H9 (cell line): Measurements from ENCODE around the gene STH. TPM values are rescaled to one million over a fixed set of nuclear protein-coding genes. Genes with fewer than 3 reads are reported as not detected.
A peak's percentile ranks its signal among the peaks of the same experiment; 100 is the strongest.

Experiments used
- DNase-seq: peaks from one replicate; pipeline ENCODE4 v3.0.0-alpha.2; 2017
- H2AFZ ChIP-seq: one replicate; pipeline ENCODE4 v1.6.1; 2013; ENCODE audit warnings: mild to moderate bottlenecking, low read length, control low read depth, moderate library complexity
- H2AK5ac ChIP-seq: 2 replicates; pipeline ENCODE4 v1.6.1; 2013; ENCODE audit warnings: low read length, control low read depth, mixed read lengths; ENCODE audit not compliant: insufficient read length
- H2BK120ac ChIP-seq: one replicate; pipeline ENCODE4 v1.6.1; 2013; ENCODE audit warnings: low read depth, mild to moderate bottlenecking, low read length, control low read depth, inconsistent platforms; ENCODE audit not compliant: poor library complexity, severe bottlenecking
- H2BK12ac ChIP-seq: 2 replicates; pipeline ENCODE4 v1.6.1; 2013; ENCODE audit warnings: low read length, control low read depth, mixed read lengths, low read depth; ENCODE audit not compliant: insufficient read length
- H2BK15ac ChIP-seq: 2 replicates; pipeline ENCODE4 v1.6.1; 2013; ENCODE audit warnings: low read depth, low read length, control low read depth
- H2BK20ac ChIP-seq: one replicate; pipeline ENCODE4 v1.6.1; 2013; ENCODE audit warnings: low read depth, mild to moderate bottlenecking, low read length, control low read depth, inconsistent platforms; ENCODE audit not compliant: poor library complexity, severe bottlenecking
- H2BK5ac ChIP-seq: 2 replicates; pipeline ENCODE4 v1.6.1; 2013; ENCODE audit warnings: low read length, control low read depth, mixed read lengths; ENCODE audit not compliant: insufficient read length
- H3K14ac ChIP-seq: 2 replicates; pipeline ENCODE4 v1.6.1; 2013; ENCODE audit warnings: low read length, control low read depth; ENCODE audit not compliant: insufficient read depth
- H3K18ac ChIP-seq: 2 replicates; pipeline ENCODE4 v1.6.1; 2013; ENCODE audit warnings: low read depth, mild to moderate bottlenecking, mixed read lengths, low read length, control low read depth; ENCODE audit not compliant: insufficient read length
- H3K23ac ChIP-seq: 2 replicates; pipeline ENCODE4 v1.6.1; 2013; ENCODE audit warnings: low read length, control low read depth, mixed read lengths, low read depth; ENCODE audit not compliant: insufficient read length
- H3K23me2 ChIP-seq: 2 replicates; pipeline ENCODE4 v1.6.1; 2013; ENCODE audit warnings: low read depth, mild to moderate bottlenecking, mixed read lengths, low read length, control low read depth; ENCODE audit not compliant: insufficient read length, poor library complexity, severe bottlenecking
- H3K27ac ChIP-seq: 2 replicates; pipeline ENCODE4 v1.5.1; 2013; ENCODE audit warnings: low read length, control low read depth, mixed read lengths, low read depth; ENCODE audit not compliant: insufficient read length
- H3K27me3 ChIP-seq: 2 replicates; pipeline ENCODE4 v1.6.1; 2013; ENCODE audit warnings: low read length, control low read depth, inconsistent platforms; ENCODE audit not compliant: insufficient read depth
- H3K4ac ChIP-seq: 2 replicates; pipeline ENCODE4 v1.6.1; 2013; ENCODE audit warnings: low read depth, mild to moderate bottlenecking, control low read depth, inconsistent platforms, low read length, moderate library complexity
- H3K4me1 ChIP-seq: 2 replicates; pipeline ENCODE4 v1.6.1; 2013; ENCODE audit warnings: low read length, control low read depth, inconsistent platforms; ENCODE audit not compliant: insufficient read depth
- H3K4me2 ChIP-seq: 2 replicates; pipeline ENCODE4 v1.6.1; 2013; ENCODE audit warnings: low read length, control low read depth, mixed read lengths; ENCODE audit not compliant: insufficient read length, insufficient read depth
- H3K56ac ChIP-seq: 2 replicates; pipeline ENCODE4 v1.6.1; 2013; ENCODE audit warnings: low read depth, mild to moderate bottlenecking, mixed read lengths, low read length, control low read depth; ENCODE audit not compliant: insufficient read length
- H3K79me1 ChIP-seq: 2 replicates; pipeline ENCODE4 v1.6.1; 2013; ENCODE audit warnings: low read depth, mild to moderate bottlenecking, moderate library complexity, low read length, control low read depth, inconsistent platforms; ENCODE audit not compliant: insufficient read depth, poor library complexity, severe bottlenecking
- H3K79me2 ChIP-seq: 2 replicates; pipeline ENCODE4 v1.6.1; 2013; ENCODE audit warnings: low read length, control low read depth, inconsistent platforms; ENCODE audit not compliant: insufficient read depth
- H3K9ac ChIP-seq: 2 replicates; pipeline ENCODE4 v1.6.1; 2013; ENCODE audit warnings: low read length, control low read depth, mixed read lengths; ENCODE audit not compliant: insufficient read length; ENCODE audit errors: extremely low read depth
- H3K9me3 ChIP-seq: one replicate; pipeline ENCODE4 v1.6.1; 2013; ENCODE audit warnings: low read depth, low read length, inconsistent platforms; ENCODE audit not compliant: control insufficient read depth
- H3T11ph ChIP-seq: one replicate; pipeline ENCODE4 v1.6.1; 2013; ENCODE audit warnings: mild to moderate bottlenecking, low read length, control low read depth, inconsistent platforms
- H4K20me1 ChIP-seq: one replicate; pipeline ENCODE4 v1.6.1; 2013; ENCODE audit not compliant: control insufficient read depth, insufficient read length, insufficient read depth
- H4K5ac ChIP-seq: 2 replicates; pipeline ENCODE4 v1.6.1; 2013; ENCODE audit warnings: low read depth, mild to moderate bottlenecking, mixed read lengths, low read length, control low read depth; ENCODE audit not compliant: insufficient read length
- H4K8ac ChIP-seq: replicated peaks from 2 replicates; pipeline ENCODE4 v1.6.1; 2013; ENCODE audit warnings: low read length, control low read depth, mixed read lengths, low read depth; ENCODE audit not compliant: insufficient read length
- H4K91ac ChIP-seq: 2 replicates; pipeline ENCODE4 v1.6.1; 2013; ENCODE audit warnings: low read depth, mild to moderate bottlenecking, moderate library complexity, mixed read lengths, low read length, control low read depth; ENCODE audit not compliant: insufficient read length
- H3K27ac Mint-ChIP-seq, 3 experiments: 2 replicates in 2 of 3; 3 replicates in 1 of 3; pipeline ENCODE4 v1.8.0; 2020 to 2021; ENCODE audit warnings: mixed read lengths in 3 of 3, mild to moderate bottlenecking in 1 of 3, moderate library complexity in 1 of 3
- H3K27me3 Mint-ChIP-seq: 2 replicates; pipeline ENCODE4 v1.8.0; 2021; ENCODE audit warnings: low read depth, mild to moderate bottlenecking, moderate library complexity, mixed read lengths
- H3K36me3 Mint-ChIP-seq, 3 experiments: 2 replicates in 2 of 3; 3 replicates in 1 of 3; pipeline ENCODE4 v1.8.0; 2020 to 2021; ENCODE audit warnings: low read depth in 3 of 3, mixed read lengths in 3 of 3; ENCODE audit not compliant: insufficient read depth in 1 of 3
- H3K4me1 Mint-ChIP-seq, 2 experiments: 2 replicates each; pipeline ENCODE4 v1.8.0; 2020; ENCODE audit warnings: mixed read lengths in 2 of 2
- H3K4me3 Mint-ChIP-seq, 2 experiments: 2 replicates in 1 of 2; 3 replicates in 1 of 2; pipeline ENCODE4 v1.8.0; 2020 to 2021; ENCODE audit warnings: mild to moderate bottlenecking in 2 of 2, mixed read lengths in 2 of 2, moderate library complexity in 1 of 2
- H3K9me3 Mint-ChIP-seq, 2 experiments: 2 replicates in 1 of 2; 3 replicates in 1 of 2; pipeline ENCODE4 v1.8.0; 2020; ENCODE audit warnings: mild to moderate bottlenecking in 2 of 2, mixed read lengths in 2 of 2, moderate library complexity in 1 of 2
- CTCF ChIP-seq: fragments of 200-600 bp; sonication (generic); conservative IDR thresholded peaks from 3 replicates; pipeline ENCODE4 v1.8.0; 2021; ENCODE audit warnings: antibody characterized with exemption, mild to moderate bottlenecking
- WGBS: extraction: QIAGEN DNeasy Blood & Tissue Kit; methylation state at CpG from one replicate; pipeline ENCODE4 v1.1.7; 2013; ENCODE audit warnings: missing lambda C conversion rate, low lambda C conversion rate, mixed read lengths; ENCODE audit not compliant: insufficient read length; ENCODE audit errors: extremely low coverage; 5-methylcytosine and 5-hydroxymethylcytosine counted together
- total RNA-seq: library from RNA; stranded (reverse); gene quantifications from 2 replicates; pipeline ENCODE4 v1.2.1, GENCODE V29; 2021

Gene STH
- total RNA-seq, 1 experiment from 2014 or later: not detected

- H2BK15ac ChIP-seq: no peak overlapping the region
- H3K56ac ChIP-seq: no peak overlapping the region
- H2BK12ac ChIP-seq: no peak overlapping the region
- H3T11ph ChIP-seq: no peak overlapping the region
- H3K23ac ChIP-seq: no peak overlapping the region
- DNase-seq: no peak
- TF ChIP-seq CTCF: no peak
- Mint-ChIP-seq H3K36me3 (peaks cover 21 to 63% (median 53%) of the 10 kb centered on the region in 3 experiments; a peak in 6 of 7 replicates), H3K27me3 (no peaks in the 10 kb centered on the region; the same call in 1 of the 2 replicates), H3K4me1 (peaks cover 34 to 43% of the 10 kb centered on the region in 2 experiments), H3K4me3 (peak overlapping the region in 1 of 2 experiments; percentile 57; a peak in 1 of 5 replicates), H3K27ac (peak overlapping the region; percentile 45 to 66 (median 47); a peak in 5 of 7 replicates), H3K9me3 (no peaks in the 10 kb centered on the region)
- no peaks in the 10 kb centered on the region for H3K23me2 ChIP-seq
- H2BK120ac ChIP-seq: no peak overlapping the region
- H2BK5ac ChIP-seq: no peak overlapping the region
- no peak overlapping the region for H2BK20ac ChIP-seq
- no peaks in the 10 kb centered on the region for H3K9me3 ChIP-seq
- no peak overlapping the region for H2AK5ac ChIP-seq
- no peaks in the 10 kb centered on the region for H3K27me3 ChIP-seq
- no peak overlapping the region for H3K18ac ChIP-seq
- no peaks in the 10 kb centered on the region for H3K79me1 ChIP-seq
- no peaks in the 10 kb centered on the region for H3K79me2 ChIP-seq
- no peak overlapping the region for H3K4me2 ChIP-seq
- H3K27ac ChIP-seq: no peak overlapping the region
- peaks cover 2% of the 10 kb centered on the region; the same call in 1 of the 2 replicates for H3K4me1 ChIP-seq
- H3K14ac ChIP-seq: no peak overlapping the region
- no peak overlapping the region for H3K9ac ChIP-seq
- no CpG with 5 or more reads among the region's 4 CpGs for WGBS
- no peak overlapping the region for H4K5ac ChIP-seq
- no peak overlapping the region for H4K8ac ChIP-seq
- H4K91ac ChIP-seq: no peak overlapping the region
- H3K4ac ChIP-seq: no peak overlapping the region
- H4K20me1 ChIP-seq: no peaks in the 10 kb centered on the region
- H2AFZ ChIP-seq: no peak overlapping the region
Observed at GRCh38 chr17:46027976-46028325, 28.9 kb downstream of the STH start.
